Loucy (cell line): ENCODE data around the gene ANXA9.

ENCODE experiments used
- EZH2phosphoT487 ChIP-seq: fragments of 200-600 bp; IDR thresholded peaks from 2 replicates; pipeline ENCODE4 v1.6.1; 2018; ENCODE audit warnings: antibody characterized with exemption, mild to moderate bottlenecking, moderate library complexity, borderline replicate concordance
- TF ChIP-seq, protein P1 (sequence below): fragments of 200-600 bp; sonication (generic); conservative IDR thresholded peaks from 2 replicates; pipeline ENCODE4 v1.5.1; 2014; ENCODE audit warnings: mild to moderate bottlenecking, antibody characterized with exemption, low read length

DNA sequence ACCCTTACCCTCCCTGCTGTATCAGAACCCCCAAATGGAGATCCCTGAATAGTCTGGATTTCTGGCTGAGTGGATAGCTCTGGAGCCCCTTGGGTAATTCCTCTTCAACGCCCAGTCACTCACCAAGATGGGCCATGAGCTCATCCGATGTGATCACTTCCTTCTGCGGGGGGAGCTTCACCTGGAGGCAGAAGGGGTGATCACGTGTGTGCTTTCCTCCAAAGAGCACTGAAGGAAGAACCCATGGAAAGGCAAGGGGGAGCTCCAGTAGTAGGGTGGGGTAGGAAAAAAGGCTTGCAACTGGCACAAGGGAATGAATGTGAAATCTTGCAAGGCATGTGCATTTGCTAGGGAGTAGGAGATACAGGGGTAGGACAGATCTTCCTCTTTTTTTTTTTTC, 19.5 kb downstream of the ANXA9 start:
- TF ChIP-seq, protein P1, sequence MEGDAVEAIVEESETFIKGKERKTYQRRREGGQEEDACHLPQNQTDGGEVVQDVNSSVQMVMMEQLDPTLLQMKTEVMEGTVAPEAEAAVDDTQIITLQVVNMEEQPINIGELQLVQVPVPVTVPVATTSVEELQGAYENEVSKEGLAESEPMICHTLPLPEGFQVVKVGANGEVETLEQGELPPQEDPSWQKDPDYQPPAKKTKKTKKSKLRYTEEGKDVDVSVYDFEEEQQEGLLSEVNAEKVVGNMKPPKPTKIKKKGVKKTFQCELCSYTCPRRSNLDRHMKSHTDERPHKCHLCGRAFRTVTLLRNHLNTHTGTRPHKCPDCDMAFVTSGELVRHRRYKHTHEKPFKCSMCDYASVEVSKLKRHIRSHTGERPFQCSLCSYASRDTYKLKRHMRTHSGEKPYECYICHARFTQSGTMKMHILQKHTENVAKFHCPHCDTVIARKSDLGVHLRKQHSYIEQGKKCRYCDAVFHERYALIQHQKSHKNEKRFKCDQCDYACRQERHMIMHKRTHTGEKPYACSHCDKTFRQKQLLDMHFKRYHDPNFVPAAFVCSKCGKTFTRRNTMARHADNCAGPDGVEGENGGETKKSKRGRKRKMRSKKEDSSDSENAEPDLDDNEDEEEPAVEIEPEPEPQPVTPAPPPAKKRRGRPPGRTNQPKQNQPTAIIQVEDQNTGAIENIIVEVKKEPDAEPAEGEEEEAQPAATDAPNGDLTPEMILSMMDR, result no peak
- TF ChIP-seq EZH2phosphoT487, result no peak
